OCI-LY7 (cell line): ENCODE data around the gene PSMD2. TPM values are rescaled to one million over a fixed set of nuclear protein-coding genes. Genes with fewer than 3 reads are reported as not detected.

Experiments
- BruUV-seq: library from RNA; stranded (reverse); fragments of 400-500 nt; replicated peaks from 2 replicates; lab custom pipeline; 2021; lab: Mats Ljungman, UMichigan
- CTCF ChIA-PET: fragments of 300-600 bp; sonication (Branson Sonifier 250); formaldehyde crosslinking; loops from one replicate; lab custom pipeline; 2022; ENCODE audit warnings: antibody characterized with exemption; ENCODE audit not compliant: unreplicated experiment; lab: Charles Lee
- POLR2A ChIA-PET: fragments of 300-600 bp; sonication (Branson Sonifier 250); formaldehyde crosslinking; loops from one replicate; lab custom pipeline; 2022; ENCODE audit warnings: antibody characterized with exemption; lab: Charles Lee
- DNase-seq: peaks from one replicate; pipeline ENCODE4 v3.0.0-alpha.2; 2015; ENCODE audit warnings: low spot score
- H2AFZ ChIP-seq: fragments of 200-600 bp; sonication (generic), shearing (Covaris generic); 2 replicates; pipeline ENCODE4 v1.6.1; 2014; ENCODE audit warnings: mild to moderate bottlenecking, antibody characterized with exemption, low read length, moderate library complexity
- H3K27ac ChIP-seq: fragments of 200-600 bp; sonication (generic); 2 replicates; pipeline ENCODE4 v1.5.1; 2014; ENCODE audit warnings: mixed run types, low read depth, mild to moderate bottlenecking, moderate library complexity, low read length, inconsistent platforms; ENCODE audit not compliant: poor library complexity, severe bottlenecking
- H3K36me3 ChIP-seq: fragments of 200-600 bp; sonication (generic); 2 replicates; pipeline ENCODE4 v1.6.1; 2014; ENCODE audit warnings: mild to moderate bottlenecking, antibody characterized with exemption, low read length, moderate library complexity, mixed read lengths; ENCODE audit not compliant: insufficient read depth
- H3K4me1 ChIP-seq: fragments of 200-600 bp; sonication (generic); 2 replicates; pipeline ENCODE4 v1.5.1; 2014; ENCODE audit warnings: mild to moderate bottlenecking, low read length; ENCODE audit not compliant: insufficient read depth, poor library complexity, severe bottlenecking
- H3K4me2 ChIP-seq: fragments of 200-600 bp; sonication (generic); 2 replicates; pipeline ENCODE4 v1.6.1; 2014; ENCODE audit warnings: mild to moderate bottlenecking, low read length
- H3K4me3 ChIP-seq: fragments of 200-600 bp; sonication (generic); 2 replicates; pipeline ENCODE4 v1.5.1; 2014; ENCODE audit warnings: mild to moderate bottlenecking, low read depth, low read length; ENCODE audit not compliant: poor library complexity, severe bottlenecking
- H3K79me2 ChIP-seq: fragments of 200-600 bp; sonication (generic); 2 replicates; pipeline ENCODE4 v1.6.1; 2016; ENCODE audit warnings: low read depth, mild to moderate bottlenecking, low read length, moderate library complexity, mixed read lengths; ENCODE audit not compliant: insufficient read depth
- H3K9me2 ChIP-seq: fragments of 200-600 bp; sonication (generic); 2 replicates; pipeline ENCODE4 v1.6.1; 2016; ENCODE audit warnings: mild to moderate bottlenecking, low read length, mixed read lengths; ENCODE audit not compliant: insufficient read depth
- H3K9me3 ChIP-seq: fragments of 200-600 bp; sonication (generic); 2 replicates; pipeline ENCODE4 v1.6.1; 2014; ENCODE audit warnings: mild to moderate bottlenecking, mixed run types, low read length, mixed read lengths
- H4K20me1 ChIP-seq: fragments of 200-600 bp; sonication (generic); 2 replicates; pipeline ENCODE4 v1.6.1; 2014; ENCODE audit warnings: mild to moderate bottlenecking, antibody characterized with exemption, low read length, moderate library complexity, mixed read lengths; ENCODE audit not compliant: insufficient read depth
- CTCF ChIP-seq: fragments of 200-600 bp; sonication (generic); conservative IDR thresholded peaks from 2 replicates; pipeline ENCODE4 v1.5.1; 2014; ENCODE audit warnings: mild to moderate bottlenecking, antibody characterized with exemption, low read length, moderate library complexity, mixed read lengths
- EZH2phosphoT487 ChIP-seq: fragments of 200-600 bp; sonication (generic); IDR thresholded peaks from 2 replicates; pipeline ENCODE4 v1.6.1; 2018; ENCODE audit warnings: low read depth, borderline replicate concordance, mild to moderate bottlenecking, mixed run types, antibody characterized with exemption, low read length, moderate library complexity, mixed read lengths
- intact Hi-C: fragments of 100-400 bp; cut with micrococcal nuclease; formaldehyde crosslinking; loops from one replicate; pipeline ENCODE4 v1.10.0; 2022; ENCODE audit not compliant: unreplicated experiment
- total RNA-seq, 2 experiments: library from RNA; depleted of rRNA in 1 of 2; stranded (reverse); fragments of >200 nt in 1 of 2; shearing (Covaris generic) in 1 of 2; gene quantifications; 2 replicates each; pipeline ENCODE4 v1.2.3, GENCODE V29; 2014 to 2022

Gene PSMD2
- total RNA-seq, 2 experiments from 2014 or later: 158 to 219 TPM

- H3K4me3 ChIP-seq: no peak overlapping the region
- H3K36me3 ChIP-seq: peaks cover 73% of the 10 kb centered on the region
- peaks cover 8% of the 10 kb centered on the region for H3K4me1 ChIP-seq
- TF ChIP-seq CTCF (no peak), EZH2phosphoT487 (no peak)
- H2AFZ ChIP-seq: no peak overlapping the region
- intact Hi-C loops: no loop called here
- H3K4me2 ChIP-seq: no peak overlapping the region
- ChIA-PET POLR2A (no interaction called here), CTCF (no interaction called here)
- BruUV-seq: TSS peak; percentile 23
- H4K20me1 ChIP-seq: peaks cover 4% of the 10 kb centered on the region; the same call in 1 of the 2 replicates
- H3K27ac ChIP-seq: no peak overlapping the region
- no peaks in the 10 kb centered on the region for H3K9me3 ChIP-seq
- DNase-seq: no peak
- H3K79me2 ChIP-seq: no peaks in the 10 kb centered on the region
- no peaks in the 10 kb centered on the region for H3K9me2 ChIP-seq
These were observed 34.1 kb downstream of the PSMD2 start for GRCh38 chr3:184333190-184333589.

- H3K9me3 ChIP-seq: no peaks in the 10 kb centered on the region
- peaks cover 8% of the 10 kb centered on the region for H3K4me1 ChIP-seq
- H3K4me2 ChIP-seq: no peak overlapping the region
- peaks cover 67% of the 10 kb centered on the region for H3K36me3 ChIP-seq
- no peak overlapping the region for H3K27ac ChIP-seq
- ChIA-PET CTCF (no interaction called here), POLR2A (no interaction called here)
- TF ChIP-seq EZH2phosphoT487 (no peak), CTCF (no peak)
- no peaks in the 10 kb centered on the region for H3K79me2 ChIP-seq
- H3K9me2 ChIP-seq: no peaks in the 10 kb centered on the region
- no TSS peak for BruUV-seq
- H2AFZ ChIP-seq: no peak overlapping the region
- DNase-seq: no peak
- H3K4me3 ChIP-seq: no peak overlapping the region
- intact Hi-C loops: no loop called here
- H4K20me1 ChIP-seq: peaks cover 4% of the 10 kb centered on the region; the same call in 1 of the 2 replicates
These were observed 34.7 kb downstream of the PSMD2 start for GRCh38 chr3:184333700-184334099.

GRCh38 chr3:184334470-184335158 lies 35.6 kb downstream of the PSMD2 start:
- Histone ChIP-seq H3K4me1 (peaks cover 8% of the 10 kb centered on the region), H3K4me3 (no peak overlapping the region), H3K9me3 (no peaks in the 10 kb centered on the region), H3K4me2 (no peak overlapping the region), H3K27ac (no peak overlapping the region), H4K20me1 (peaks cover 4% of the 10 kb centered on the region; the same call in 1 of the 2 replicates), H3K36me3 (peaks cover 58% of the 10 kb centered on the region), H2AFZ (no peak overlapping the region), H3K9me2 (no peaks in the 10 kb centered on the region), H3K79me2 (no peaks in the 10 kb centered on the region)
- ChIA-PET CTCF (no interaction called here), POLR2A (no interaction called here)
- intact Hi-C loops: no loop called here
- BruUV-seq: TSS peak; percentile 88
- TF ChIP-seq EZH2phosphoT487 (no peak), CTCF (peak; percentile 29; the same call in 1 of the 2 replicates)
- DNase-seq: no peak
